GM19099 (cell line): ENCODE results near the gene DEFB114.

ENCODE experiments used
- POLR2A ChIP-seq: IDR thresholded peaks from 3 replicates; pipeline ENCODE4 v1.6.1; 2011; ENCODE audit warnings: low read depth; ENCODE audit not compliant: insufficient read length; ENCODE audit errors: extremely low read depth

DEFB114 gene

GRCh38 chr6:49964064-49964463 is at the start of gene DEFB114:
Gene DEFB114, minus strand, starts transcription at chr6:49964164. Its CDS starts 59 bp downstream, at chr6:49964105.
- TF ChIP-seq POLR2A = no peak

GRCh38 chr6:50007819-50008218 is 43.9 kb upstream of the DEFB114 start:
- no peak for TF ChIP-seq POLR2A

- TF ChIP-seq POLR2A = no peak
Measured at GRCh38 chr6:50003139-50003538, 39.2 kb upstream of the DEFB114 start.

GRCh38 chr6:49995278-49995677 is 31.3 kb upstream of the DEFB114 start:
- no peak for TF ChIP-seq POLR2A

- TF ChIP-seq POLR2A = no peak
Measured at GRCh38 chr6:49988900-49989299, 24.9 kb upstream of the DEFB114 start.

DNA sequence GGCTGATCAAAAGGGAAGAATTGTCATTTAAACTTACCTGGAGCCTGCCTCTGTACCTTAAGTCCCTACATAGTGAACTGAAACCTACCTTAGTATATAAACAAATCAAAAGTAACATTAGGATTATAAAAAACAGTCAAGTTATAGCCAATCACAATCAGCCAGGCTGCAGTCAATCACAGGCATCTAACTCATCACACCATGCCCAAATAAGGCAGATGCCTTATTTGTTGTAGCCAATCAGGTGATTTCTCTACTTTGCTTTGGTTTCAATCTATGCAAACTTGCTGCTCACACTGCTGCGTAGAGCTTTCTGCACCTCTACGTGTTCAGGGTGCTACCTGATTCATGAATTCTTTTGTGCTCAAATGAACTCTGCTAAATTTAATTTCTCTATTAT is 23.8 kb upstream of the DEFB114 start:
- no peak for TF ChIP-seq POLR2A

GRCh38 chr6:49986551-49986950 is 22.6 kb upstream of the DEFB114 start:
- TF ChIP-seq POLR2A = no peak

DNA sequence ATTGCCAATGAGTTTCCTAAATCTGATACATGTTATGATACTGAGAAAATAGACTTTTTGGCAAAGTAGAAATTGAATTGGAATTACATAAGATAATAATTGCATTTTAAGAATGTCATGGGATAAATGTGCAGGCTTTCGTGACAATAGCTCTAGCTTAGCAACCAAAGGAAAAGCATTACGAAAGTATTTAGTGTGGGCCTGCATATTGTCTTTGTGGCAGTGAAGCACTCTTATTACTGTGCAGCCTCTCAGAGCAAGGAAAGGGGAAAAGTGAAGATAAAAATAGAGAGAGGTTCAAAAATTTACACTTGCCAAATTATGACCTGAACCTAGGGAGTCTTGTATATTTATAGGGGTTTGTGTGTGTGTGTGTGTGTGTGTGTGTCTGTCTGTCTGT is 18.1 kb upstream of the DEFB114 start:
- no peak for TF ChIP-seq POLR2A

DNA sequence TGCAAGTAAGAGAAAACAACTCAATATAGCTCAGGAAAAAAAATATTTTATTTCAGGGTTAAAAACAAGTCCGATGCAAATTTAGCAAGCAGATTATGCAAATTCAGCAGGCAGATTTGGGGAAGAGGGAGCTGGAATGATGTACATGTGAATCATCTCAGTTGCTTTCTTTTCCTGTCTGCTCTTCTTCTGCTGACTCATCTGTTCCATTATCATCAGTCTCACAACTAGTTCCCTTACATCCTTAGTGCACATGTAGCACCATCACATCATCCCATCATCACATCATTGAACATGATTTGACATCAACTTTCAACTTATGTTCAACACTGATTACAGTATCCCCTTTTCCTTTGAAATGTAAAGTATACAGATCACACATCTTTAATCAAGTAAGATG is 16.9 kb upstream of the DEFB114 start:
- no peak for TF ChIP-seq POLR2A

GRCh38 chr6:49979584-49979983 is 15.6 kb upstream of the DEFB114 start:
- TF ChIP-seq POLR2A = no peak

DNA sequence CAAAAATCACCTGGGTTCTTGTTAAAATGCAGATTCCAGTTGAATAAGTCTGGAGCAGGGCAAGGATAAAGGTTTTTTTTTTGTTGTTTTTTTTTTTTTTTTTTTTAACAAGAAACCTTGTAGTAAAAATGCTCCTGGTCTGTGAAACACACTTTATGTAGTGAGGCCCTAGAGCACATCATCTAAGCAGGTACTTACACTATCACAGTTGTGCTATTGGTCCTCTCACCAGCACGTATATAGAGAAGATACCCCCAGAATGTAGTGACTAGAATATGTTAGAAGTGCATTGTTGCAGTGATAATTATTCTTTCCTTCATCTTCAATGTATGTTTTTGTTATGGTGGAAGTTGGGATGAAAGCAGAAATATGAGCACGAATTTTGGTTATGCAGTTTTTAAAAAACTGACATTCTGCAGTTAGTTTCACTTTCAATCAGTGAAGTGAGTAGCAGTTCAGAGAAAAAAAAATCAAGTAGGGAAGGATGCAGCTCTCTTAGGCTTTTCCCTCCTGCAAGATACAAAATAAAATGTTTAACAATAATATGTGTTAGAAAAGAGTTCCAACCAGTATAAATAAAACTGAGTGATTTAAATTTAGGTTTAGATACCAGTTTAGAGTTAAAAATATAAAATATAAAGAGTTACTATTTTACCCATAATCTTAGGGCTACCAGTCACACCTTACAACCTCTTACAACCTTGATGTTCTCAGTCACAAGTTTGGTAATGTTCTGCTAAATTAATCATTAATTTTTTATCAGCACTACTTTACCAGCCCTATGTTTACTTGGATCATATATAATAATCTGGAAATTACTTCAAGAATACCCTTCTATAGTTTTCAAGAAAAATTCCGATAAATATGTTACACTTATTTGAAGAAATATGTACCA is 14.6 kb upstream of the DEFB114 start:
- no peak for TF ChIP-seq POLR2A

- no peak for TF ChIP-seq POLR2A
Measured at GRCh38 chr6:49969605-49970004, 5.6 kb upstream of the DEFB114 start, which contains the start of gene DEFB113. Gene DEFB113, minus strand, starts transcription at chr6:49969625. Its CDS starts 0 bp downstream, at chr6:49969625.

GRCh38 chr6:49966823-49967222 is 2.9 kb upstream of the DEFB114 start:
- no peak for TF ChIP-seq POLR2A

GRCh38 chr6:49966334-49966733 is 2.4 kb upstream of the DEFB114 start:
- no peak for TF ChIP-seq POLR2A

DNA sequence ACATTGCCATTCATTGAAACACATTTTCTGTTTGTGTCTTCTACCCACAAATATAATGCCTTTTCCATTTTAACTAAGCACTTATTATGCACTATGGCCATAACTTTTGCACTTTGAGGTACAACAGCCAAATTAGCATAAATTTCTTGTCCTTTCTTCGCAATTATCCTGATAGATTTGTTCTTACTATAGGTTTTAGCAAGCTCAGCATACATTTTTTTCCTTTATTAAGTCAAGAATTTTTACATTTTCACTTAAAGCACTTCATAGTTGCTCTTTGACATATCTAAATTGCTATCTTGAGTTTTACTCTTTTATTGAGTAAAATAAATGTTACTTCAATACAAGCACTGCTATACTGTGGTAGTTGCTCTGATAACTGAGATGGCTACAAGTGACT is 5.8 kb downstream of the DEFB114 start:
- no peak for TF ChIP-seq POLR2A

DNA sequence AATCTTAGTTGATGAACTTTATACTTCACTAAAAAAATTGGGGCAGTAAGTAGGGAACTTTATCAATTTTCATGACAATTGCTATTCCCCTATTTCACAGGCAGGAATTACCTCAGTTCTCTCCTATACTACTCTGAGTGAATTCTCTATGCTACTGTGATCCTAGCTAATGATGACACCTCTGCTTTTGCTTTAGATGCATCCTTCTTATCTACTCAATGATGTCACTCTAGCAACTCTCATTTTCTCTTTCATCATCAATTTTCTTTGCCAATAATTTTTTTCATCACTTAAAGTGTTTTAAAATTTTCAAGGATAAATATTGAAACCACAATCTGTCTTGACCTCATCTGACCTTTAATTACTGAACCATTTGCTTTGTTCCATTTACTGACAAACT is 8.1 kb downstream of the DEFB114 start:
- TF ChIP-seq POLR2A = no peak
